ENCODE results near the gene ANXA11. TPM values are rescaled to one million over a fixed set of nuclear protein-coding genes. Genes with fewer than 3 reads are reported as not detected.
A peak's percentile ranks its signal among the peaks of the same experiment; 100 is the strongest.

ANXA11 gene
- total and polyA plus RNA-seq, 2 experiments from 2014 or later: 42.3 to 70.0 TPM

GRCh38 chr10:80167471-80168161 is 37.7 kb downstream of the ANXA11 start:
- Mint-ChIP-seq H3K4me1 (peaks cover 20% of the 10 kb centered on the region), H3K36me3 (ENCODE audit: low read depth) (peaks cover 12% of the 10 kb centered on the region)
- TF ChIP-seq REST (IDR thresholded peaks at IDR 0.05; ENCODE audit: unreplicated experiment) (no peak), NANOG (IDR thresholded peaks at IDR 0.05; ENCODE audit: borderline replicate concordance) (no peak), JUNB (IDR thresholded peaks at IDR 0.05; ENCODE audit: unreplicated experiment) (no peak), CREB1 (CRISPR knock-in tag; IDR thresholded peaks at IDR 0.05; ENCODE audit: low read depth) (no peak), ZNF114 (CRISPR knock-in tag; IDR thresholded peaks at IDR 0.05) (no peak), ZNF331 (CRISPR knock-in tag; IDR thresholded peaks at IDR 0.05; ENCODE audit: low read depth) (no peak), POLR2AphosphoS5 (IDR thresholded peaks at IDR 0.05; ENCODE audit: low read depth) (no peak)

GRCh38 chr10:80166581-80167470 is 38.5 kb downstream of the ANXA11 start:
- H4K20me1 ChIP-seq (replicated peaks; ENCODE audit: insufficient read depth): no peaks in the 10 kb centered on the region; the same call in 1 of the 2 replicates
- no peaks in the 10 kb centered on the region for H3K79me2 ChIP-seq (replicated peaks; ENCODE audit: insufficient read depth)
- H3F3A ChIP-seq (replicated peaks; ENCODE audit: low read depth): no peaks in the 10 kb centered on the region
- H3K9me3 Mint-ChIP-seq: no peaks in the 10 kb centered on the region
- no peak overlapping the region for H2AFZ ChIP-seq
- ATAC-seq (no peak), DNase-seq (ENCODE audit: low spot score) (no peak)
- peak overlapping the region; percentile 62; the same call in 1 of the 2 replicates for H3K27ac Mint-ChIP-seq
- no peak overlapping the region for H3K4me3 ChIP-seq
- no peaks in the 10 kb centered on the region for H3K36me3 ChIP-seq (ENCODE audit: insufficient read depth)
- H3K4me1 Mint-ChIP-seq: peaks cover 20% of the 10 kb centered on the region
- no peak overlapping the region for H3K4me2 ChIP-seq
- H3K27ac ChIP-seq (ENCODE audit: low read depth): no peak overlapping the region
- no peaks in the 10 kb centered on the region for H3K27me3 ChIP-seq (ENCODE audit: insufficient read depth)
- H3K4me1 ChIP-seq (ENCODE audit: insufficient read depth): peaks cover 10% of the 10 kb centered on the region; the same call in 1 of the 2 replicates
- no peak overlapping the region for H3K4me3 Mint-ChIP-seq
- H3K9me2 ChIP-seq (ENCODE audit: insufficient read depth): no peaks in the 10 kb centered on the region
- no peaks in the 10 kb centered on the region for H3K27me3 Mint-ChIP-seq (ENCODE audit: insufficient read depth, low read depth, poor library complexity)
- peaks cover 12% of the 10 kb centered on the region for H3K36me3 Mint-ChIP-seq (ENCODE audit: low read depth)
- TF ChIP-seq EZH2phosphoT487 (IDR thresholded peaks at IDR 0.05; ENCODE audit: unreplicated experiment) (no peak), EZH2 (IDR thresholded peaks at IDR 0.05; ENCODE audit: low read depth, unreplicated experiment) (no peak), ZNF114 (CRISPR knock-in tag; IDR thresholded peaks at IDR 0.05) (no peak), CTCF (conservative IDR thresholded peaks at IDR 0.05; ENCODE audit: low read depth in 2 of 2) (no peak), JUNB (IDR thresholded peaks at IDR 0.05; ENCODE audit: unreplicated experiment) (no peak), REST (IDR thresholded peaks at IDR 0.05; ENCODE audit: unreplicated experiment) (no peak), POLR2AphosphoS5 (IDR thresholded peaks at IDR 0.05; ENCODE audit: low read depth) (no peak), ETS1 (IDR thresholded peaks at IDR 0.05) (no peak)

More at GRCh38 chr10:80167471-80168161, 37.7 kb downstream of the ANXA11 start:
- H3K36me3 ChIP-seq (ENCODE audit: insufficient read depth): no peaks in the 10 kb centered on the region
- no peak overlapping the region for H3K4me3 ChIP-seq
- H4K20me1 ChIP-seq (replicated peaks; ENCODE audit: insufficient read depth): no peaks in the 10 kb centered on the region; the same call in 1 of the 2 replicates
- no peaks in the 10 kb centered on the region for H3K79me2 ChIP-seq (replicated peaks; ENCODE audit: insufficient read depth)
- H3K4me3 Mint-ChIP-seq: no peak overlapping the region
- H3K27me3 ChIP-seq (ENCODE audit: insufficient read depth): no peaks in the 10 kb centered on the region
- ATAC-seq (no peak), DNase-seq (ENCODE audit: low spot score) (no peak)
- H3K27ac ChIP-seq (ENCODE audit: low read depth): no peak overlapping the region
- no peak overlapping the region for H3K4me2 ChIP-seq
- H2AFZ ChIP-seq: no peak overlapping the region
- H3K27me3 Mint-ChIP-seq (ENCODE audit: insufficient read depth, low read depth, poor library complexity): peaks cover 3% of the 10 kb centered on the region
- H3K9me2 ChIP-seq (ENCODE audit: insufficient read depth): no peaks in the 10 kb centered on the region
- H3F3A ChIP-seq (replicated peaks; ENCODE audit: low read depth): no peaks in the 10 kb centered on the region
- no peaks in the 10 kb centered on the region for H3K9me3 Mint-ChIP-seq
- H3K4me1 ChIP-seq (ENCODE audit: insufficient read depth): peaks cover 8% of the 10 kb centered on the region; the same call in 1 of the 2 replicates
- H3K27ac Mint-ChIP-seq: no peak overlapping the region

Measured in GM23338 (cell line).